Keratinocyte (primary cell): ENCODE results near the gene PARD3. TPM values are rescaled to one million over a fixed set of nuclear protein-coding genes. Genes with fewer than 3 reads are reported as not detected.

ENCODE experiments used
- DNase-seq: peaks from one replicate; pipeline ENCODE4 v3.0.0-alpha.2; 2011; ENCODE audit warnings: low read depth, missing footprints, low spot score
- FAIRE-seq: peaks from 2 replicates; lab custom pipeline; 2011; peaks lifted over from hg19 to GRCh38; lab: Jason Lieb, UNC
- H2AFZ ChIP-seq: 2 replicates; pipeline ENCODE4 v1.6.0; 2012; ENCODE audit warnings: low read length, control low read depth, inconsistent platforms; ENCODE audit not compliant: control insufficient read depth
- H3K27ac ChIP-seq: 2 replicates; pipeline ENCODE4 v1.5.1; 2011; ENCODE audit warnings: low read length; ENCODE audit not compliant: control insufficient read depth, insufficient read depth
- H3K27me3 ChIP-seq: 3 replicates; pipeline ENCODE4 v1.6.0; 2011; ENCODE audit warnings: low read length; ENCODE audit not compliant: control insufficient read depth, insufficient read depth; ENCODE audit errors: extremely low read depth
- H3K36me3 ChIP-seq, 2 experiments: 2 replicates in 1 of 2; 3 replicates in 1 of 2; pipeline ENCODE4 v1.5.1; 2011; ENCODE audit warnings: low read length in 2 of 2, mild to moderate bottlenecking in 1 of 2; ENCODE audit not compliant: control insufficient read depth in 2 of 2, insufficient read depth in 2 of 2; ENCODE audit errors: extremely low read depth in 1 of 2
- H3K4me1 ChIP-seq: 3 replicates; pipeline ENCODE4 v1.5.1; 2011; ENCODE audit warnings: low read length; ENCODE audit not compliant: control insufficient read depth, insufficient read depth; ENCODE audit errors: extremely low read depth
- H3K4me2 ChIP-seq: 3 replicates; pipeline ENCODE4 v1.6.0; 2011; ENCODE audit warnings: low read depth, low read length; ENCODE audit not compliant: control insufficient read depth, insufficient read depth; ENCODE audit errors: extremely low read depth
- H3K4me3 ChIP-seq, 3 experiments: fragments of 200-600 bp in 1 of 3; sonication (generic) in 1 of 3; 2 replicates in 2 of 3; 3 replicates in 1 of 3; pipeline ENCODE4 v1.5.1; 2011 to 2016; ENCODE audit warnings: low read length in 3 of 3, mild to moderate bottlenecking in 3 of 3, control low read depth in 2 of 3, inconsistent platforms in 1 of 3, low read depth in 1 of 3, mixed read lengths in 1 of 3, mixed run types in 1 of 3, moderate library complexity in 1 of 3; ENCODE audit not compliant: control insufficient read depth in 2 of 3, insufficient read depth in 2 of 3; ENCODE audit errors: extremely low read depth in 1 of 3
- H3K79me2 ChIP-seq: 2 replicates; pipeline ENCODE4 v1.6.0; 2012; ENCODE audit warnings: low read length; ENCODE audit not compliant: control insufficient read depth, insufficient read depth
- H3K9ac ChIP-seq: 3 replicates; pipeline ENCODE4 v1.6.0; 2011; ENCODE audit warnings: low read length; ENCODE audit not compliant: control insufficient read depth, insufficient read depth; ENCODE audit errors: extremely low read depth
- H3K9me1 ChIP-seq: 3 replicates; pipeline ENCODE4 v1.6.0; 2011; ENCODE audit warnings: low read length; ENCODE audit not compliant: control insufficient read depth, insufficient read depth; ENCODE audit errors: extremely low read depth
- H3K9me3 ChIP-seq: 2 replicates; pipeline ENCODE4 v1.5.1; 2012; ENCODE audit warnings: low read depth, low read length; ENCODE audit not compliant: control insufficient read depth
- H4K20me1 ChIP-seq: 3 replicates; pipeline ENCODE4 v1.6.0; 2011; ENCODE audit warnings: low read length; ENCODE audit not compliant: control insufficient read depth, insufficient read depth; ENCODE audit errors: extremely low read depth
- EZH2 ChIP-seq: IDR thresholded peaks from one replicate; pipeline ENCODE4 v1.6.1; 2012; ENCODE audit warnings: inconsistent platforms, mild to moderate bottlenecking, low read length, moderate library complexity
- dilution Hi-C: fragments of 300-500 bp; cut with MboI; formaldehyde crosslinking; loops from one replicate; pipeline ENCODE4 v1.7.0; 2020; ENCODE audit warnings: low sequenced_read_pairs; ENCODE audit not compliant: extremely low pct_ligation_motif_present
- polyA plus RNA-seq, 5 experiments: library from polyadenylated mRNA; depleted of rRNA in 3 of 5; stranded (reverse) in 3 of 5; stranded (forward) in 1 of 5; unstranded in 1 of 5; fragments of >200 nt; gene quantifications; 1 replicate in 1 of 5; 2 replicates in 3 of 5; 3 replicates in 1 of 5; pipeline versions ENCODE4 v1.2.1 to v1.2.3, GENCODE V29; 2011 to 2012; ENCODE audit warnings: missing spikeins in 2 of 5, low read depth in 1 of 5, low replicate concordance in 1 of 5
- TF ChIP-seq, protein P1 (sequence below), 3 experiments: IDR thresholded peaks in 1 of 3; conservative IDR thresholded peaks in 1 of 3; optimal IDR thresholded peaks in 1 of 3; 2 replicates in 2 of 3; 3 replicates in 1 of 3; pipeline versions ENCODE3 to v1.5.1; 2011; ENCODE audit warnings: low read length in 3 of 3, mild to moderate bottlenecking in 3 of 3, moderate library complexity in 2 of 3, control low read depth in 1 of 3, inconsistent platforms in 1 of 3; ENCODE audit not compliant: insufficient read depth in 2 of 3; ENCODE audit errors: extremely low read depth in 1 of 3

Gene PARD3
- polyA plus RNA-seq, 1 donor (not counting 4 experiments of a cell fraction or from before 2014, with no cell fraction given) = 46.4 TPM

DNA sequence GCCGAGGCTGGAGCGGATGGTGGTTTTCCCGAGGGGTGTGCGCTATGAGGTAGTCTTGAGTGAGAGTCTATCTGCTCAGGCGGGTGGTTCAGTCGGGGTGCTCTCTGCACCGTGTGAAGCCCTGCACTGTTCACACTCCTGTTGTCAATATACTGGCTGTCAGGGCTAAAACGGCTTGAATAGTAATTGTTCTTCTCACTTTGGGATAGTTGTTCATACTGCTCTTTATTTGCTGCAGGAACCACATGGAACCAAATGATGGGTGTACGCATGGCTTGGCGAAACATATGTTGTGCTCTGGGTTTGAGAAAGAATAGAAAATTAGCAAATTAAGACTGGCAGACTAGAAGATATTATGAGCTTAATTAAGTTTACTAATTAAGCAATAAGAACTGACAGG lies 432.5 kb downstream of the PARD3 start:
- FAIRE-seq = no peak
- TF ChIP-seq, protein P1, sequence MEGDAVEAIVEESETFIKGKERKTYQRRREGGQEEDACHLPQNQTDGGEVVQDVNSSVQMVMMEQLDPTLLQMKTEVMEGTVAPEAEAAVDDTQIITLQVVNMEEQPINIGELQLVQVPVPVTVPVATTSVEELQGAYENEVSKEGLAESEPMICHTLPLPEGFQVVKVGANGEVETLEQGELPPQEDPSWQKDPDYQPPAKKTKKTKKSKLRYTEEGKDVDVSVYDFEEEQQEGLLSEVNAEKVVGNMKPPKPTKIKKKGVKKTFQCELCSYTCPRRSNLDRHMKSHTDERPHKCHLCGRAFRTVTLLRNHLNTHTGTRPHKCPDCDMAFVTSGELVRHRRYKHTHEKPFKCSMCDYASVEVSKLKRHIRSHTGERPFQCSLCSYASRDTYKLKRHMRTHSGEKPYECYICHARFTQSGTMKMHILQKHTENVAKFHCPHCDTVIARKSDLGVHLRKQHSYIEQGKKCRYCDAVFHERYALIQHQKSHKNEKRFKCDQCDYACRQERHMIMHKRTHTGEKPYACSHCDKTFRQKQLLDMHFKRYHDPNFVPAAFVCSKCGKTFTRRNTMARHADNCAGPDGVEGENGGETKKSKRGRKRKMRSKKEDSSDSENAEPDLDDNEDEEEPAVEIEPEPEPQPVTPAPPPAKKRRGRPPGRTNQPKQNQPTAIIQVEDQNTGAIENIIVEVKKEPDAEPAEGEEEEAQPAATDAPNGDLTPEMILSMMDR (optimal IDR thresholded peaks at IDR 0.05 in 1 of 3, IDR thresholded peaks at IDR 0.05 in 1 of 3, conservative IDR thresholded peaks at IDR 0.05 in 1 of 3; ENCODE audit: extremely low read depth in 1 of 3, insufficient read depth in 2 of 3, low read length in 3 of 3) = no peak
- no peak for TF ChIP-seq EZH2
- Histone ChIP-seq H4K20me1 (no peaks in the 10 kb centered on the region), H3K4me2 (no peak overlapping the region), H3K4me1 (no peaks in the 10 kb centered on the region), H3K9ac (no peak overlapping the region), H3K27ac (no peak overlapping the region), H3K9me1 (no peaks in the 10 kb centered on the region), H3K79me2 (no peaks in the 10 kb centered on the region), H2AFZ (no peak overlapping the region), H3K4me3 (no peak overlapping the region), H3K9me3 (no peaks in the 10 kb centered on the region), H3K36me3 (peaks cover 0 to 5% of the 10 kb centered on the region in 2 experiments), H3K27me3 (no peaks in the 10 kb centered on the region)
- DNase-seq = no peak
- dilution Hi-C loops = no loop called here

DNA sequence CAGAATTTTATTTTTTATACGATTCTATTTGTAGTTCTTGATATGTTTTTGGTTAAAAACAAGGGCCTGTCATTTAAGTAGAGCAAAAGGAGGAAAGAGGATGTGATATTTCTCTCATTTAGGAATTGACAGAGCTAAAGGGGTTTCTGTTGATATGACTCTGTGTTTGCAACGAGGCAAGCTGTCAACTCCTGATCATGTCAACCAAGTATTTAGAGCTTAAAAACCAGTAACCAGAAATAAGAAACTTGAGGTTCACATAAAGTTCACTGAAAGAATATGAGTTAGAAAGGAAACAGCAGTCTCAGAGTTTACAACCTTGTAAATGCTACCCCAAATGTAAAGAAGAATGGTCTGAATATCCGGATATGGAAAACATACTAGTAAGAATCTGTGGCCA lies 434.2 kb downstream of the PARD3 start:
- H3K36me3 ChIP-seq = peaks cover 0 to 5% of the 10 kb centered on the region in 2 experiments
- no peaks in the 10 kb centered on the region for H3K4me1 ChIP-seq
- H3K9ac ChIP-seq = no peak overlapping the region
- H3K27ac ChIP-seq = no peak overlapping the region
- H2AFZ ChIP-seq = no peak overlapping the region
- H3K79me2 ChIP-seq = no peaks in the 10 kb centered on the region
- no peaks in the 10 kb centered on the region for H4K20me1 ChIP-seq
- FAIRE-seq = no peak
- DNase-seq = no peak
- dilution Hi-C loops = no loop called here
- no peaks in the 10 kb centered on the region for H3K9me3 ChIP-seq
- H3K9me1 ChIP-seq = no peaks in the 10 kb centered on the region
- TF ChIP-seq, protein P1 (optimal IDR thresholded peaks at IDR 0.05 in 1 of 3, IDR thresholded peaks at IDR 0.05 in 1 of 3, conservative IDR thresholded peaks at IDR 0.05 in 1 of 3; ENCODE audit: extremely low read depth in 1 of 3, insufficient read depth in 2 of 3, low read length in 3 of 3) = no peak
- no peak for TF ChIP-seq EZH2
- H3K27me3 ChIP-seq = no peaks in the 10 kb centered on the region
- no peak overlapping the region for H3K4me3 ChIP-seq
- no peak overlapping the region for H3K4me2 ChIP-seq
